GM19324 (cell line): ENCODE results near the gene KCNA2.

Experiments
- ATAC-seq: cut with Tn5 transposase; IDR thresholded peaks from one replicate; pipeline ENCODE4 v1.9.1; 2021; ENCODE audit warnings: mild to moderate bottlenecking, moderate library complexity; ENCODE audit not compliant: unreplicated experiment, low FRiP score

Gene KCNA2

GRCh38 chr1:110630839-110631663 is 24.9 kb upstream of the KCNA2 start:
- peak; percentile 49 for ATAC-seq

- no peak for ATAC-seq
These were observed 22.4 kb upstream of the KCNA2 start for GRCh38 chr1:110628323-110629105.

GRCh38 chr1:110627764-110628163 is 21.6 kb upstream of the KCNA2 start:
- no peak for ATAC-seq

- no peak for ATAC-seq
These were observed 20.7 kb upstream of the KCNA2 start for GRCh38 chr1:110626889-110627288.

- no peak for ATAC-seq
These were observed 14.5 kb upstream of the KCNA2 start for GRCh38 chr1:110620686-110621085.

- ATAC-seq: no peak
These were observed 14.1 kb upstream of the KCNA2 start for GRCh38 chr1:110620250-110620615.

- ATAC-seq: peak; percentile 86
These were observed 13.5 kb upstream of the KCNA2 start for GRCh38 chr1:110619412-110620249.

- no peak for ATAC-seq
These were observed 12.5 kb upstream of the KCNA2 start for GRCh38 chr1:110618668-110619067.

- ATAC-seq: no peak
These were observed 11.4 kb upstream of the KCNA2 start for GRCh38 chr1:110617589-110617988.

GRCh38 chr1:110617116-110617515 is 11.0 kb upstream of the KCNA2 start:
- ATAC-seq: no peak

- no peak for ATAC-seq
These were observed 10.4 kb upstream of the KCNA2 start for GRCh38 chr1:110616587-110616986.

- ATAC-seq: no peak
These were observed 9.5 kb upstream of the KCNA2 start for GRCh38 chr1:110615548-110616130.

GRCh38 chr1:110612060-110612745 is 6.0 kb upstream of the KCNA2 start:
- no peak for ATAC-seq

GRCh38 chr1:110610696-110611286 is 4.6 kb upstream of the KCNA2 start:
- ATAC-seq: no peak

GRCh38 chr1:110610084-110610483 is 3.9 kb upstream of the KCNA2 start:
- ATAC-seq: no peak

- ATAC-seq: no peak
These were observed 2.1 kb upstream of the KCNA2 start for GRCh38 chr1:110608247-110608646.

GRCh38 chr1:110607536-110608230 is 1.5 kb upstream of the KCNA2 start:
- ATAC-seq: no peak

- no peak for ATAC-seq
These were observed 738 bp upstream of the KCNA2 start for GRCh38 chr1:110606657-110607535.
